G401.6 (cell line): ENCODE results near the gene TRIM66.

ENCODE experiments used
- FAIRE-seq: peaks from 2 replicates; lab custom pipeline; 2012; peaks lifted over from hg19 to GRCh38; lab: Jason Lieb, UNC

TRIM66 gene

GRCh38 chr11:8564526-8564925 lies 117.9 kb downstream of the TRIM66 start:
- no peak for FAIRE-seq
